Ammon's horn (tissue), 1 donor: ENCODE data around the gene PAPSS1.
A peak's percentile ranks its signal among the peaks of the same experiment; 100 is the strongest.
"Not testable (repeated sequence)": the region's sequence is repeated elsewhere in the genome, so short reads cannot be mapped to it uniquely, and the experiment has no call there.

Experiments
- DNase-seq: peaks from one replicate; pipeline ENCODE4 v3.0.0-alpha.2; 2016; ENCODE audit warnings: low spot score

PAPSS1 gene

DNA sequence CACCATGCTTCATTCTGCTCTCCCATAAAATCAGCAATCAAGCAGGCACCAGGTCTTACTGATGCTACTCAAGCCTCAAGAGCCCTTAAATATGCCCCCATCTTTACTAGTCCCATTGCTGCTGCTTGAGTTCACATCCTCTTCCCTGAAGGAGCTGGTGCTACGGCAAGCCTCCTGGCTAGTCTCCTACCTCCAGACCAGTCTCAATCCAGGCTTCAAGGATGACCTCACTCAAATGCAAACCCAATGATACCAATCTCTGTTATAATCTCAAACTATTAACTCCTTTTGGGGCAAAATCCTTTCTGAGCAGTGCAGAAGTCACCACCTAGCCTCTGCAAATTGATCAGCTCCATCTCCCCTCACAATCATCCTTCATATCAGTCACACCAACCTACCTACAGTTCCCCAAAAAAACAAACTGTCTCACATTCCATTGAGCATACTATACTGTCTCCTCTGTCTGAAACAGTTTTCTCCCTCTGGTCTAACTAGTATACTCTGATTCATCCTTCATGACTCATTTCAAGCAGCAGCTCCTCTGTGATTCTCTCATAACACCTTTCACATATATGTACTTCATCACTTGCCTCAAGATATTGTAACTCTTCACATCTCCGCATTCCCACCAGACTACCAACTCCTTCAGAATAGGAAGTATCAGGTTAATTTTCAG is 30.0 kb downstream of the PAPSS1 start:
- DNase-seq, result no peak

- no peak for DNase-seq
Measured at GRCh38 chr4:107688421-107688820, 31.6 kb downstream of the PAPSS1 start.

- no peak for DNase-seq
Measured at GRCh38 chr4:107685740-107686139, 34.3 kb downstream of the PAPSS1 start.

DNA sequence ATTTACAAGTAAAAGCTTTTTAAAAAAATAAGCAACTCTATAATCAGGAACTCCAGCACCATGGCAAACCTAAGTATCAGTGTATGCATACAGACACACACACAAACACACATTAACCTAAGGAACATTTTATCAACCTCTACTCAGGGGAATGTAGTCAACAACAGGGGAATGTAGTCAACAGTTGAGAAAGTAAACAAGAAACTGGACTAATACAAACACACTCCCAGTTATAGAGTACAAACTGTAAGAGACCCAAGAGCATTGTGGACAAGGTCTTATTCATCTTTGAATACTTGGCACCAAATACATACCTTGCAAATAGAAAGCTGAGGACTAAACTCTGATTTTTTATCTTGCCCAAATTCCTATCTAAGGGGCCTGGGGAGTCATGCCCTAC is 36.2 kb downstream of the PAPSS1 start:
- DNase-seq, result no peak

DNA sequence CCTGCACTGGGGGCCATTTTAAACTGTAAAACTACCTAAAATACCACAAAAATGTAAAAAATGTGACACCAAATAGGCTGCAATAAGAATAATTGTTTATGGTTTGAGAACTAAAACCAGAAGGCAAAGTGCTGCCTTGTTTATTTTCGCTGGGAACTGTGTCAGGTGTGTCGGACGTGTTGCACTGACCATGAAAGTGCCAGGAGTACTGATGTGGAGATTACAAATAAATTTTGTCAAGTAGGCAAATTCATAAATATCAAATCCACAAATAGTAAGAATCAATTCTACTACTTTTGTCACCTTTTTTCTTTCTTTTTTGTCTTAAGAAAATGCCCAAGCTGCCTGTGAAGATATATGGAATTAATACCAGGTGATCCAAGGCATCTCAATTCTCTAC is 37.7 kb downstream of the PAPSS1 start:
- no peak for DNase-seq

DNA sequence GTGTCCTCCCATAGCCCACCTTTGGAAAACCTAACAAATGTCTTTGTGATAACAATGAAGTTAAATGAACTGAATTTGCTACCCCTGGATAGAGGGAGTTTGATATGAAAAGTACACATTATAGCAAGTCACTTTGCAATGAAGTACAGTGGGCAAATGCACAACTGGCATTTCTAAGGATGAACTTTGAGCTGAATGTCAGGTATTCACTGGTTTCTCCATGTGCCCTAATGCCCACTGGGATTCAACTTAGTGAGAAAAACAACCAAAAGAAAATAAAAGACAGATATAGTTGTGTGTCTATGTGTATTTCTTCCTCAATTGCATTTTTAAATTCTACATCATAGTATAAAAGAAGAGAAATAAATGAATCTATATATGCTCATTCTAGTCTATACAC is 51.0 kb downstream of the PAPSS1 start:
- no peak for DNase-seq

- no peak for DNase-seq
Measured at GRCh38 chr4:107666134-107666533, 53.9 kb downstream of the PAPSS1 start.

DNA sequence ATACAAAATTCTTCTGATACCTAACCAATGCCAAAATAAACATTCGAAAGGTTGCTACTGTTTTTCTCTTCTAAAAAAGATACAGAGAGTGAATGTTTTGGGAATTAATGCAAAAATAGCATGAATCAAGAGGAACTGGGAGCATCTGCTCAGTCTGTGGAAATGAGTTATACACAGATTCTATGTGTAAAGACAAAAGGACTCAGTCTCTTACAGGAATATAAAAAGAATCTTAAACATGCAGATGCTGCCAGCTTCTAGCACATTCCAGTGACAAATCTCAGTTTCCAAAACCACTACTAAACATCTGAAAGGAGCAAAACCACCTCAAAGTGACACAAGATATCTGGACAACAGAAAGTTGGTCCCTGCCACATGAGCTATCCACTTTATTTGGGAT is 55.0 kb downstream of the PAPSS1 start:
- no peak for DNase-seq

- no peak for DNase-seq
Measured at GRCh38 chr4:107658400-107659336, 61.4 kb downstream of the PAPSS1 start.

DNA sequence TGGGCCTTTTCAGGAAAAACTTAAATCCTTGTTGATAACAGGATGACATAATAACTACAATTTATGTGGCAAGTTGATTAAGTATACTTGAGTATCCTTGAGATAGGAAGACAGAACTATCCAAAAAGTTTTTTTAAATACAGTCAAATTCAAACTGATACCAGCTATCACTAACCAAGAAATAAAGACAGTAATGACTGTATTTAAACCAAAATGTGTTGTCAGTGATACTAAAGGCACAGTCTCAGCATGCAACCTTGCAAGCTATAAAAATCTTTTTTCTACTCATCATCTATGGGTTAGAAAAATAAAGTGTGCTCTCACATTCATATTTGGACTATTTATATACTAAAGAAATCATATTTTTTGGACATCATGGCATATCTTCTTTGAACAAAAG is 64.7 kb downstream of the PAPSS1 start:
- no peak for DNase-seq

- DNase-seq, result no peak
Measured at GRCh38 chr4:107654694-107655093, 65.3 kb downstream of the PAPSS1 start.

- DNase-seq, result not testable (repeated sequence)
Measured at GRCh38 chr4:107651408-107651807, 68.6 kb downstream of the PAPSS1 start.

DNA sequence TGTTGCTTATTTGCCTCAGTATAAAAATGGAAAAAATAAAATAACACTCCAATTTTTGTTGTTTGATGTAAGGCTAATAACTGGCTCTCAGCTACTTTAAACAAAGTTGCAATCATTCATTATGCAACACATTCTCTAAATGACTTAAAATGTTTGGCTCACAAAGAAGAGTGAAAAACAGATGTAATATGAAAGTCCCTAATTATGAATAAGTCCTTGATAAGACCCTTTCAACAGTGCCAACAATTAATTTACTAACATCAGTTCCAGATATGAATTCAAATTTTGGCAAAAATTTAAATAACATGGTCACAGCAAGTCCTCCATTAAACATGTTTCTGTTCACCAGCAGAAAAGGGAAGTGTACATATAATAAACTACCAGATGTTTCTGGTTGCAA is 69.8 kb downstream of the PAPSS1 start:
- no peak for DNase-seq

- DNase-seq, result no peak
Measured at GRCh38 chr4:107648178-107648991, 71.6 kb downstream of the PAPSS1 start.

DNA sequence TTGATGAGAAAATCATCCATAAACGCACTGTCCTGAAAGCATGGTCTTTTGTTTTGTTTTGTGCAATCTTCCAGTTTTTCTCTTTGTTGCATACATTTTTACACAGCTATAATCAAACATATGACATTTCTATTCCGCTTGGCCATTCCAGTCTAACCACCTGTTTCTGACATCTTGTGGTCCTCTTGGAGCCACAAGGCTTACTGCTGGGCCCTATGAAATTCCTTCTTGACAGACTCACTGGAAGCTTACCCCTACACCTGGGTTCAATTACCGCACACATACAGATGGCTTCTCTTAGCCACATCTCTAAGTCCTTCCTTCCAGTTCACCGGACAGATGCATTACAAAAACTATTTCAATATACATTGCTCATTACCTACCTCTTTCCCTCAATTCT is 72.4 kb downstream of the PAPSS1 start:
- no peak for DNase-seq

DNA sequence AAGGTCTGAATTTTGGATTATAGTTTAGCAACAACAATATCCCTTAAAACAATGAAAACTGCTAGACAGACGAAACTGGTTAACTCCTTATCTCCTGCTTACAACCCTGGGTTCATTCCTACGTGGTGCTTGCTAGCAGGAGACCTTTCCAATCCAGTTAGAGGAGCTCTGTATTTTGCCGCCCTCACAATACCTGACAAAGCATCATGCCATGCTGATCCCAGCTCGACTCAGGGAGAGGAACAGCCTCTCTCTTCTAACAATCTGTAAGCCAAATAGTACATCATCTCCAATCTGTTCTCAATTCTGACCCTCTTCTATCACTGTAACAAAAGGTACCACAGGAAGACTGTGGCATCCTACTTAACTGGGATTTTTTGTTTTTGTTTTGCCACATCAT is 74.4 kb downstream of the PAPSS1 start:
- peak; percentile 37 for DNase-seq

GRCh38 chr4:107643021-107643420 is 77.0 kb downstream of the PAPSS1 start:
- DNase-seq, result no peak

GRCh38 chr4:107640878-107641277 is 79.2 kb downstream of the PAPSS1 start:
- no peak for DNase-seq

GRCh38 chr4:107640197-107640596 is 79.8 kb downstream of the PAPSS1 start:
- DNase-seq, result no peak

DNA sequence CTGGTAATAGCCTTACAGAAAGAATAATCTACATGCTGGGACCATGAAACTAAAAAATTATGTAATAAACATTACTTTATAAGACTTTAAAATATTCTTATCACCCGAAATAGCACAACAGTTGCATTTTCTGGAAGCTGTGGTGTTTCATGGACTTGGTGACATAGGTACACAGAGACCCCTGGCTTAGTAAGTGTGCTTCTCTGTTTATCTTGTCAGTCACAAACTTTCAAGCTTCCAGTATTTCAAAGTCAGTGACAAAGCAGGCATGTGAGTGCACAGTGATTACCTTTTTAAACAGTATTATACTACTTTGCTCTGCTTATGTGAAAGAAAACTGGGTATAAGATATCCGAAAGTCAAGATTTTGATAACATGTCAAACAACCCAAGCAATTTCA is 84.3 kb downstream of the PAPSS1 start:
- no peak for DNase-seq

DNA sequence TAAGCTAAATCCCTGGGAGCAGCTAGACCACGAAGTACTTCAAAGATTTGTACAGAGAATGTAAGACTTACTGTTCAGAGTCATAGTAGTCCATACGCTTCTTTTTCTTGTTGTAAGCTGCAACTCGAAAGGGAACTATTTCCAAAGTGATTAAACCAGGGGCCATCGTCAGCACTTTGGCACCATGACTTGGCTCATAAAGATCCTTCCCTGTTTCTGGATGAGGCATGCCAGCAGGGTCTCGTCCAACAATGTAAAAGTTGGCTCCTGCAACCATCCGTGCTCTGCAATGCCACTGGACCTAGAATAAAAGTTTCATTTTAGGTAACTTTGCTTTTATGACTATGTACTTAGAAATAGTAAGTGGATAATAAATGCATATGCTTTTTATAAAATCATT is 88.5 kb downstream of the PAPSS1 start:
- DNase-seq, result no peak

DNA sequence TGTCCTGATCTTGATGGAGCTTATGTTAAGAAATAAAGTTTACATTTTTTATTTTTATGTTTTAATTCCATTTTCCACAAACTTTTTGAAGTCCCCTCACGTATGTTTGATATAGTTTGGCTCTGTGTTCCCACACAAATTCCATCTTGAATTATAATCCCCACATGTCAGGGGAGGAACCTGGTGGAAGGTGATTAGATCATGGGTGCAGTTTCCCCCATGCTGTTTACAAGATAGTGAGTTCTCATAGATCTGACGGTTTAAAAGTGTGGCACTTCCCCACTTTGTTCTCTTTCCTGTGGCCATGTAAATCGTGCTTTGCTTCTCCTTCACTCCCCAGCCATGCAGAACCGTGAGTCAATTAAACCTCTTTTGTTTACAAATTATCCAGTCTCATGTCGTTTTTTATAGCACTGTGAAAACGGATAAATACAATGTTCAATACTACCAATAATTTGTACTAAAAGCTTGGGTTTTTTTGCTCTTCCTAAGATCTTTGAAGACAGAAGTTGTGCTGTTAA is 89.8 kb downstream of the PAPSS1 start:
- DNase-seq, result no peak
